GOT3 (cell line): ENCODE data around the gene SPINK6.

Source experiments
- DNase-seq: peaks from one replicate; lab custom pipeline; 2025; ENCODE audit warnings: mixed read lengths; lab: John Stamatoyannopoulos, UW

The SPINK6 gene

GRCh38 chr5:148202531-148203203 lies at the start of gene SPINK6:
Gene SPINK6 (plus strand): TSS chr5:148203042. CDS start chr5:148203097, 55 bp downstream.
- no peak for DNase-seq

- DNase-seq: no peak
Measured at GRCh38 chr5:148156609-148157008, 46.2 kb upstream of the SPINK6 start.

GRCh38 chr5:148162038-148162437 lies 40.8 kb upstream of the SPINK6 start:
- DNase-seq: no peak

- DNase-seq: no peak
Measured at GRCh38 chr5:148163345-148163744, 39.5 kb upstream of the SPINK6 start.

GRCh38 chr5:148166550-148167283 lies 36.1 kb upstream of the SPINK6 start:
- DNase-seq: no peak

GRCh38 chr5:148168246-148168645 lies 34.6 kb upstream of the SPINK6 start, which contains the start of gene SPINK14:
Gene SPINK14 (plus strand): TSS chr5:148168546. CDS start chr5:148169733, 1,187 bp downstream.
- DNase-seq: no peak

- DNase-seq: no peak
Measured at GRCh38 chr5:148172377-148172776, 30.5 kb upstream of the SPINK6 start.

- no peak for DNase-seq
Measured at GRCh38 chr5:148176480-148176879, 26.4 kb upstream of the SPINK6 start.

GRCh38 chr5:148177207-148177606 lies 25.6 kb upstream of the SPINK6 start:
- no peak for DNase-seq

- DNase-seq: no peak
Measured at GRCh38 chr5:148179234-148179824, 23.5 kb upstream of the SPINK6 start.

GRCh38 chr5:148186248-148187003 lies 16.4 kb upstream of the SPINK6 start:
- DNase-seq: no peak

GRCh38 chr5:148191010-148191409 lies 11.8 kb upstream of the SPINK6 start:
- DNase-seq: no peak

- DNase-seq: no peak
Measured at GRCh38 chr5:148193202-148193601, 9.6 kb upstream of the SPINK6 start.

GRCh38 chr5:148201151-148201550 lies 1.7 kb upstream of the SPINK6 start:
- DNase-seq: no peak

- no peak for DNase-seq
Measured at GRCh38 chr5:148205044-148205806, 2.4 kb downstream of the SPINK6 start.

GRCh38 chr5:148205865-148206264 lies 3.0 kb downstream of the SPINK6 start:
- no peak for DNase-seq

- no peak for DNase-seq
Measured at GRCh38 chr5:148206620-148207019, 3.8 kb downstream of the SPINK6 start.

GRCh38 chr5:148208226-148208625 lies 5.4 kb downstream of the SPINK6 start:
- DNase-seq: no peak

- DNase-seq: no peak
Measured at GRCh38 chr5:148209151-148209770, 6.4 kb downstream of the SPINK6 start.

- DNase-seq: no peak
Measured at GRCh38 chr5:148214665-148215185, 11.9 kb downstream of the SPINK6 start.

- DNase-seq: no peak
Measured at GRCh38 chr5:148221508-148221907, 18.7 kb downstream of the SPINK6 start.
